ENCODE data around the gene CPNE7. TPM values are rescaled to one million over a fixed set of nuclear protein-coding genes. Genes with fewer than 3 reads are reported as not detected.

Gene CPNE7
- total RNA-seq, 1 donor from 2014 or later, result 1.2 TPM

DNA sequence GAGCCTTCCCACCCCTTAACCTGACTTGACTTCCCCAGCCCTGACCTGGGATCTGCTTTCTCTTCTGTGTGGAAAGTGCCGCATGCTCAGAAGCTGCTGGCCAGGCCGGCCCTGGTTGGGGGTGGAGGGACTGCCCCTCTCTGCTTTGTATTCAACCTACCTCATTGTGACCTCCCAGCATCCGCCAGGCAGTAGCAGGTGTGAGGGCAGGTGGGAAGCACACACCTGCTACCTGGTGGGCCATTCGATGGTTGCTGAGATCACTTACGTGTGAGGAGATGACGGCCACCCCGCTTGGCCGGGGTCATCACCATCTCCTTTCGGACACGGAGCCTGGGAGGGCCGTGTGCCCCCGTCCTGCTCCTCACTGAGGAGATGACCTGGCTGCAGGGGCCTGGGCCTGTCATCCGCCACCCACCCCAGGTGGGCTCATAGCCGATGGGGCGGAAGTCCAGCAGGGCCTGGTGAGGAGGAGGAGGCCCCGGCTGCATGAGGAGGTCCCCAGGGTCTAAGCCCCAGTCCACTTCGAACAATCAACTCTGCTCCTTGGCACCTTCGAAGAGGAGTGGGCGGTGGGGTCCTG lies 7.1 kb downstream of the CPNE7 start:
- H3K9me3 Mint-ChIP-seq, result no peaks in the 10 kb centered on the region
- no peak for DNase-seq (ENCODE audit: low spot score in 2 of 2, unreplicated experiment in 2 of 2)
- H3K4me1 Mint-ChIP-seq, result no peaks in the 10 kb centered on the region
- H3K36me3 Mint-ChIP-seq, result no peaks in the 10 kb centered on the region
- no peak overlapping the region for H3K4me3 Mint-ChIP-seq
- H3K27me3 Mint-ChIP-seq (ENCODE audit: low read depth), result peaks cover 12% of the 10 kb centered on the region
- TF ChIP-seq, protein P1, sequence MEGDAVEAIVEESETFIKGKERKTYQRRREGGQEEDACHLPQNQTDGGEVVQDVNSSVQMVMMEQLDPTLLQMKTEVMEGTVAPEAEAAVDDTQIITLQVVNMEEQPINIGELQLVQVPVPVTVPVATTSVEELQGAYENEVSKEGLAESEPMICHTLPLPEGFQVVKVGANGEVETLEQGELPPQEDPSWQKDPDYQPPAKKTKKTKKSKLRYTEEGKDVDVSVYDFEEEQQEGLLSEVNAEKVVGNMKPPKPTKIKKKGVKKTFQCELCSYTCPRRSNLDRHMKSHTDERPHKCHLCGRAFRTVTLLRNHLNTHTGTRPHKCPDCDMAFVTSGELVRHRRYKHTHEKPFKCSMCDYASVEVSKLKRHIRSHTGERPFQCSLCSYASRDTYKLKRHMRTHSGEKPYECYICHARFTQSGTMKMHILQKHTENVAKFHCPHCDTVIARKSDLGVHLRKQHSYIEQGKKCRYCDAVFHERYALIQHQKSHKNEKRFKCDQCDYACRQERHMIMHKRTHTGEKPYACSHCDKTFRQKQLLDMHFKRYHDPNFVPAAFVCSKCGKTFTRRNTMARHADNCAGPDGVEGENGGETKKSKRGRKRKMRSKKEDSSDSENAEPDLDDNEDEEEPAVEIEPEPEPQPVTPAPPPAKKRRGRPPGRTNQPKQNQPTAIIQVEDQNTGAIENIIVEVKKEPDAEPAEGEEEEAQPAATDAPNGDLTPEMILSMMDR (IDR thresholded peaks at IDR 0.05; ENCODE audit: unreplicated experiment), result no peak
- H3K27ac Mint-ChIP-seq, result no peak overlapping the region

GRCh38 chr16:89583197-89583894 lies 7.8 kb downstream of the CPNE7 start:
- Mint-ChIP-seq H3K4me3 (no peak overlapping the region), H3K9me3 (no peaks in the 10 kb centered on the region)
- no peak for DNase-seq (ENCODE audit: low spot score in 2 of 2, unreplicated experiment in 2 of 2)

GRCh38 chr16:89583895-89584644 lies 8.5 kb downstream of the CPNE7 start:
- no peaks in the 10 kb centered on the region for H3K4me1 Mint-ChIP-seq
- H3K27me3 Mint-ChIP-seq (ENCODE audit: low read depth), result no peaks in the 10 kb centered on the region
- no peak overlapping the region for H3K4me3 Mint-ChIP-seq

More at GRCh38 chr16:89583197-89583894, 7.8 kb downstream of the CPNE7 start:
- TF ChIP-seq, protein P1 (IDR thresholded peaks at IDR 0.05; ENCODE audit: unreplicated experiment), result no peak
- Mint-ChIP-seq H3K27me3 (ENCODE audit: low read depth) (peaks cover 6% of the 10 kb centered on the region), H3K27ac (no peak overlapping the region), H3K4me1 (no peaks in the 10 kb centered on the region), H3K36me3 (no peaks in the 10 kb centered on the region)

GRCh38 chr16:89584768-89585549 lies 9.4 kb downstream of the CPNE7 start:
- no peak for DNase-seq (ENCODE audit: low spot score in 2 of 2, unreplicated experiment in 2 of 2)
- no peaks in the 10 kb centered on the region for H3K9me3 Mint-ChIP-seq

More at GRCh38 chr16:89583895-89584644, 8.5 kb downstream of the CPNE7 start:
- no peak overlapping the region for H3K27ac Mint-ChIP-seq
- no peaks in the 10 kb centered on the region for H3K9me3 Mint-ChIP-seq
- DNase-seq (ENCODE audit: low spot score in 2 of 2, unreplicated experiment in 2 of 2), result no peak
- TF ChIP-seq, protein P1 (IDR thresholded peaks at IDR 0.05; ENCODE audit: unreplicated experiment), result no peak
- no peaks in the 10 kb centered on the region for H3K36me3 Mint-ChIP-seq

GRCh38 chr16:89586218-89586617 lies 10.7 kb downstream of the CPNE7 start:
- Mint-ChIP-seq H3K9me3 (no peaks in the 10 kb centered on the region), H3K27ac (no peak overlapping the region), H3K4me3 (no peak overlapping the region), H3K4me1 (no peaks in the 10 kb centered on the region), H3K27me3 (ENCODE audit: low read depth) (no peaks in the 10 kb centered on the region), H3K36me3 (no peaks in the 10 kb centered on the region)
- DNase-seq (ENCODE audit: low spot score in 2 of 2, unreplicated experiment in 2 of 2), result no peak
- TF ChIP-seq, protein P1 (IDR thresholded peaks at IDR 0.05; ENCODE audit: unreplicated experiment), result no peak

More at GRCh38 chr16:89584768-89585549, 9.4 kb downstream of the CPNE7 start:
- Mint-ChIP-seq H3K4me3 (no peak overlapping the region), H3K36me3 (no peaks in the 10 kb centered on the region), H3K4me1 (no peaks in the 10 kb centered on the region), H3K27ac (no peak overlapping the region), H3K27me3 (ENCODE audit: low read depth) (no peaks in the 10 kb centered on the region)
- TF ChIP-seq, protein P1 (IDR thresholded peaks at IDR 0.05; ENCODE audit: unreplicated experiment), result no peak

Data from mesothelial cell of epicardium (in vitro differentiated cells).